ENCODE measurements around the gene ATXN1. TPM values are rescaled to one million over a fixed set of nuclear protein-coding genes. Genes with fewer than 3 reads are reported as not detected.

The ATXN1 gene
- total RNA-seq, 1 donor from 2014 or later = 64.5 TPM

DNA sequence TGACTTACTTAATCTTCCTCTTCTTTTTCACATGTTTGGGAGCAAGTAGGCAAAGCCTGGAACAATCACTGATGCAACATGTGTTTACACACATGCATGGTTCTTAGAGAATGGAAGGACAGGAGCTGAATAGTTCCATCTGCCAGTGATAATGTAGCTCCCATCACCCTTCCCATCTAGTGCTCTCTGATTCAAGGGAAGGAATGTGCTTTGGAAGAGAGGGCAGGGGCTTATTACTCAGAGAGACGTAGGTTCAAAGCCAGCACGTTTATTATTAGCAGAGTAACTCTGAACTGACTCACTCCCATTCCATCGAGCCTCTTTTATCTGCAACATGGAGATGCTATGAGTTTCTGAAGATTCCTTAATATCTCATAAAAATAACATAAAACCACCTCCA lies 311.0 kb downstream of the ATXN1 start:
- peaks cover 36% of the 10 kb centered on the region for H3K4me1 Mint-ChIP-seq (ENCODE audit: low read depth)
- no peaks in the 10 kb centered on the region for H3K36me3 Mint-ChIP-seq (ENCODE audit: low read depth)
- H3K27ac Mint-ChIP-seq (ENCODE audit: unreplicated experiment) = peak overlapping the region; percentile 68

DNA sequence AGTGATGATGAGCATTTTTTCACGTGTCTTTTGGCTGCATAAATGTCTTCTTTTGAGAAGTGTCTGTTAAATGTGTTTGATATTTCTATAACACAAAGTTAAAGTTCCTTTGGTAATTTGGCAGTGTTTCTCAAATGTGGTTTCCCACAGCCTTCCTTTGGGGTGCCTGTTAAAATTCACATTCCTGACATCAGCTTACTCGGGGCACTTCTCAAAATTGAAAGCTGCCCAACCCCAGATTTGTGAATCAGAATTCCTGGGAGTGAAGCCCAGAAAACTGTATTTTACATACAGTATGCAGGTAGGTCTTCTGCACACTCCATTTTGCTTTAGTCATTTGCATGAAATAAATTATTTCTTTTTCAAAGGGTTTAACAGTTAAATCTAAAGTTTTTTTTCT lies 315.0 kb downstream of the ATXN1 start:
- Mint-ChIP-seq H3K4me1 (ENCODE audit: low read depth) (peaks cover 26% of the 10 kb centered on the region), H3K36me3 (ENCODE audit: low read depth) (no peaks in the 10 kb centered on the region), H3K27ac (ENCODE audit: unreplicated experiment) (no peak overlapping the region), H3K27me3 (ENCODE audit: low read depth) (no peaks in the 10 kb centered on the region), H3K4me3 (ENCODE audit: unreplicated experiment) (no peak overlapping the region), H3K9me3 (ENCODE audit: low read depth) (no peaks in the 10 kb centered on the region)
- TF ChIP-seq, protein P1, sequence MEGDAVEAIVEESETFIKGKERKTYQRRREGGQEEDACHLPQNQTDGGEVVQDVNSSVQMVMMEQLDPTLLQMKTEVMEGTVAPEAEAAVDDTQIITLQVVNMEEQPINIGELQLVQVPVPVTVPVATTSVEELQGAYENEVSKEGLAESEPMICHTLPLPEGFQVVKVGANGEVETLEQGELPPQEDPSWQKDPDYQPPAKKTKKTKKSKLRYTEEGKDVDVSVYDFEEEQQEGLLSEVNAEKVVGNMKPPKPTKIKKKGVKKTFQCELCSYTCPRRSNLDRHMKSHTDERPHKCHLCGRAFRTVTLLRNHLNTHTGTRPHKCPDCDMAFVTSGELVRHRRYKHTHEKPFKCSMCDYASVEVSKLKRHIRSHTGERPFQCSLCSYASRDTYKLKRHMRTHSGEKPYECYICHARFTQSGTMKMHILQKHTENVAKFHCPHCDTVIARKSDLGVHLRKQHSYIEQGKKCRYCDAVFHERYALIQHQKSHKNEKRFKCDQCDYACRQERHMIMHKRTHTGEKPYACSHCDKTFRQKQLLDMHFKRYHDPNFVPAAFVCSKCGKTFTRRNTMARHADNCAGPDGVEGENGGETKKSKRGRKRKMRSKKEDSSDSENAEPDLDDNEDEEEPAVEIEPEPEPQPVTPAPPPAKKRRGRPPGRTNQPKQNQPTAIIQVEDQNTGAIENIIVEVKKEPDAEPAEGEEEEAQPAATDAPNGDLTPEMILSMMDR (IDR thresholded peaks at IDR 0.05) = no peak
- no peak for DNase-seq (ENCODE audit: low spot score)

More for the DNA sequence above, 311.0 kb downstream of the ATXN1 start:
- no peaks in the 10 kb centered on the region for H3K27me3 Mint-ChIP-seq (ENCODE audit: low read depth)
- H3K9me3 Mint-ChIP-seq (ENCODE audit: low read depth) = no peaks in the 10 kb centered on the region
- H3K4me3 Mint-ChIP-seq (ENCODE audit: unreplicated experiment) = no peak overlapping the region
- TF ChIP-seq, protein P1 (IDR thresholded peaks at IDR 0.05) = no peak
- no peak for DNase-seq (ENCODE audit: low spot score)

DNA sequence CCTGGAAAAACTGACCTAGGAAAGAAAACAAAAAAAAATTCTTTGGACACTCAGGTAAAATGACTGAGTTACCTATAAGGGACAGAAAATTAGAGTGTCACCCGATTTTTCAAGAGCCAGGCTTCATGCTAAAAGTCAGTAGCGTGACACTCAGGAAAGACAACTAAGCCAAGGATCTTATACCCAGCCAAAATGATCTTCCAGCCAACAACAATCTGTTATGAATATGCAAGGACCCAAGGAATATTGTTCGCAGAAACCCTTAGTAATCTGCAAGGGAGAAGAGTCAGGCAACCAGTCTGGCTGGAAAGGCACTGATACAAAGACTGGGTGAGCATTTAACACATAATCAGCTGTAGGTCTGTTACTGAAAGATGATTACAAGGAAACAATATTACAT lies 319.2 kb downstream of the ATXN1 start:
- no peak for DNase-seq (ENCODE audit: low spot score)
- Mint-ChIP-seq H3K4me1 (ENCODE audit: low read depth) (peaks cover 41% of the 10 kb centered on the region), H3K27me3 (ENCODE audit: low read depth) (no peaks in the 10 kb centered on the region), H3K36me3 (ENCODE audit: low read depth) (peaks cover 2% of the 10 kb centered on the region), H3K27ac (ENCODE audit: unreplicated experiment) (no peak overlapping the region), H3K4me3 (ENCODE audit: unreplicated experiment) (no peak overlapping the region), H3K9me3 (ENCODE audit: low read depth) (no peaks in the 10 kb centered on the region)
- TF ChIP-seq, protein P1 (IDR thresholded peaks at IDR 0.05) = no peak

DNA sequence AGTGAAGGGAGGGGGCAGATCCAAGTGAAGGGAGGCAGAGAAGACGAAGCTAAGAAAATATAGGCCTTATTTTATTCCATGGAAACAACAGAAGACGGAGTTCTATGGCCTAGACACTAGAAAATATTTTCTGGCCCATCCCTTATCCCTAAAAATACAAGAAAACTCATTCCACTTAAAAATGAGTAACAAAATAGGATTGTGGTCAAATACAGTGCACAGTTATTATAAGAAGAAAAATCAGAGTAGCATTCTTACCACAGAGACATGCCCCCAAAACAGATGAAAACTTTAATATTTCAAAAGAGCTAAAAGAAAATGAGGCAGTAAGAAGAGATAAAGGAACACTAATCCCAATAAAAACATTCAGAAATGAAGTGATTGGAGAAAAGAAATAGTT lies 320.0 kb downstream of the ATXN1 start:
- no peak for DNase-seq (ENCODE audit: low spot score)
- no peaks in the 10 kb centered on the region for H3K9me3 Mint-ChIP-seq (ENCODE audit: low read depth)
- TF ChIP-seq, protein P1 (IDR thresholded peaks at IDR 0.05) = no peak

DNA sequence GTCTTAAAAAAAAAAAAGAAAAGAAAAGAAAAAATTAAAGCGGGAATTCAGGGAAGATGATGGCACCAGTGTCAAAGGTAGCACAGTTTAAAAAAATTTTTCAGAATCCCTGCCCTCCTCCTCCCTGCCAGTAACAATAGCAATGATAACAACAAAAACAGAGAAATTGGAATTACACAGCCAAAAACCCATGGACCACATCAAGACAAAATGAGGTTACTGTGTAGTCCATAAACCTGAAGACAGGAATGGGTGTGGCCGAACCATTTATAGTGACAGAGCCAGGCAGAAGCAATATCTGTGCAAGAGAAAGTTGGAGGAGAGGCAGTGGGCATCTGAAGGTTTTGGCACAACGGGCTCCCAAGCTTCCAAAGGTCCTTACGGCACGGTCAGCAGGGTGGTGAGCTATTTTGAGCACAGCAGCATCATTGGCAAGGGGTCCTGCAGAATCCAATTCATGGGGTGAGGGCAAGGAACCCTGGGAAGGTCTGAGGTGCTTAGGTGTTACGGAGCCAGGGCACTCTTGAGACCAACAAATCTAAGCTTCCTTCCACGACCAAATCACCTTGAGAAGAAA lies 320.5 kb downstream of the ATXN1 start:
- H3K9me3 Mint-ChIP-seq (ENCODE audit: low read depth) = no peaks in the 10 kb centered on the region
- no peak for DNase-seq (ENCODE audit: low spot score)
- peak overlapping the region; percentile 73 for H3K27ac Mint-ChIP-seq (ENCODE audit: unreplicated experiment)
- TF ChIP-seq, protein P1 (IDR thresholded peaks at IDR 0.05) = no peak
- no peak overlapping the region for H3K4me3 Mint-ChIP-seq (ENCODE audit: unreplicated experiment)
- peaks cover 41% of the 10 kb centered on the region for H3K4me1 Mint-ChIP-seq (ENCODE audit: low read depth)
- peaks cover 4% of the 10 kb centered on the region for H3K36me3 Mint-ChIP-seq (ENCODE audit: low read depth)
- H3K27me3 Mint-ChIP-seq (ENCODE audit: low read depth) = no peaks in the 10 kb centered on the region

More for the DNA sequence above, 320.0 kb downstream of the ATXN1 start:
- H3K27ac Mint-ChIP-seq (ENCODE audit: unreplicated experiment) = peak overlapping the region; percentile 73
- no peak overlapping the region for H3K4me3 Mint-ChIP-seq (ENCODE audit: unreplicated experiment)
- peaks cover 4% of the 10 kb centered on the region for H3K36me3 Mint-ChIP-seq (ENCODE audit: low read depth)
- H3K27me3 Mint-ChIP-seq (ENCODE audit: low read depth) = no peaks in the 10 kb centered on the region
- H3K4me1 Mint-ChIP-seq (ENCODE audit: low read depth) = peaks cover 41% of the 10 kb centered on the region

Data from chondrocyte (in vitro differentiated cells).